CD8-positive, alpha-beta memory T cell (primary cell): ENCODE data around the gene RNF213. TPM values are rescaled to one million over a fixed set of nuclear protein-coding genes. Genes with fewer than 3 reads are reported as not detected.
"Not testable (repeated sequence)": the region's sequence is repeated elsewhere in the genome, so short reads cannot be mapped to it uniquely, and the experiment has no call there.

Experiments
- CTCF ChIA-PET: fragments of 350-600 bp; sonication (Branson Sonifier 250); formaldehyde crosslinking; loops from one replicate; lab custom pipeline; 2021; ENCODE audit warnings: antibody characterized with exemption; lab: Charles Lee
- POLR2A ChIA-PET: fragments of 350-600 bp; sonication (Branson Sonifier 250); formaldehyde crosslinking; loops from one replicate; lab custom pipeline; 2021; ENCODE audit warnings: antibody characterized with exemption; lab: Charles Lee
- DNase-seq, 5 donors: peaks; one replicate each; pipeline versions ENCODE4 v3.0.0 to v3.0.0-alpha.2; 2020 to 2022; ENCODE audit warnings: mixed read lengths in 1 of 5
- H3K27ac ChIP-seq: one replicate; pipeline ENCODE4 v1.7.0; 2013; ENCODE audit warnings: low read depth, mild to moderate bottlenecking, low read length, moderate library complexity
- H3K27me3 ChIP-seq: 2 replicates; pipeline ENCODE4 v1.7.0; 2013; ENCODE audit warnings: low read length, mild to moderate bottlenecking; ENCODE audit not compliant: insufficient read depth, poor library complexity, severe bottlenecking
- H3K36me3 ChIP-seq: 2 replicates; pipeline ENCODE4 v1.7.0; 2013; ENCODE audit warnings: mild to moderate bottlenecking, low read length, moderate library complexity; ENCODE audit not compliant: insufficient read depth
- H3K4me1 ChIP-seq: 2 replicates; pipeline ENCODE4 v1.7.0; 2013; ENCODE audit warnings: mild to moderate bottlenecking, low read length, moderate library complexity; ENCODE audit not compliant: insufficient read depth
- H3K4me3 ChIP-seq: 2 replicates; pipeline ENCODE4 v1.7.0; 2013; ENCODE audit warnings: mild to moderate bottlenecking, low read length
- H3K9me3 ChIP-seq: 2 replicates; pipeline ENCODE4 v1.7.0; 2013; ENCODE audit warnings: mild to moderate bottlenecking, low read length
- H3K27ac Mint-ChIP-seq, 8 donors: one replicate each; pipeline ENCODE4 v1.8.0; 2020 to 2021; ENCODE audit warnings: mixed read lengths in 8 of 8, mild to moderate bottlenecking in 6 of 8, inconsistent platforms in 3 of 8, moderate library complexity in 3 of 8
- H3K27me3 Mint-ChIP-seq, 2 donors: one replicate each; pipeline ENCODE4 v1.8.0; 2020 to 2021; ENCODE audit warnings: mixed read lengths in 2 of 2, mild to moderate bottlenecking in 1 of 2, moderate library complexity in 1 of 2
- H3K36me3 Mint-ChIP-seq, 3 donors: one replicate each; pipeline ENCODE4 v1.8.0; 2020 to 2021; ENCODE audit warnings: mixed read lengths in 3 of 3, inconsistent platforms in 1 of 3, mild to moderate bottlenecking in 1 of 3
- H3K4me1 Mint-ChIP-seq, 3 donors: one replicate each; pipeline ENCODE4 v1.8.0; 2020 to 2021; ENCODE audit warnings: mixed read lengths in 3 of 3, inconsistent platforms in 1 of 3, mild to moderate bottlenecking in 1 of 3
- H3K4me3 Mint-ChIP-seq, 7 donors: one replicate each; pipeline ENCODE4 v1.8.0; 2020 to 2021; ENCODE audit warnings: mixed read lengths in 7 of 7, mild to moderate bottlenecking in 6 of 7, moderate library complexity in 4 of 7, inconsistent platforms in 2 of 7
- H3K9me3 Mint-ChIP-seq, 5 donors: one replicate each; pipeline ENCODE4 v1.8.0; 2020 to 2022; ENCODE audit warnings: mixed read lengths in 5 of 5, mild to moderate bottlenecking in 3 of 5, moderate library complexity in 2 of 5, inconsistent platforms in 1 of 5
- polyA plus RNA-seq: library from polyadenylated mRNA; unstranded; fragments of 300-500 nt; fragmentation: Illumina TruSeq; gene quantifications from one replicate; pipeline ENCODE4 v1.2.3, GENCODE V29; 2021
- total RNA-seq, 2 experiments: library from RNA; stranded (reverse); gene quantifications; one replicate each; pipeline ENCODE4 v1.2.3, GENCODE V29; 2021

Gene RNF213
- total and polyA plus RNA-seq, 3 experiments from 2014 or later, result 75.7 to 185 (median 184) TPM

GRCh38 chr17:80330938-80331337, 70.3 kb downstream of the RNF213 start:
- H3K4me1 ChIP-seq, H3K4me3 Mint-ChIP-seq, H3K27me3 ChIP-seq, H3K4me1 Mint-ChIP-seq, POLR2A ChIA-PET, CTCF ChIA-PET, H3K9me3 ChIP-seq, DNase-seq, H3K9me3 Mint-ChIP-seq, H3K27me3 Mint-ChIP-seq, H3K27ac ChIP-seq, H3K4me3 ChIP-seq: not testable (repeated sequence)
- Mint-ChIP-seq H3K27ac (peak overlapping the region in 3 of 8 donors; percentile 5 to 47 (median 30)), H3K36me3 (peaks cover 18 to 93% (median 51%) of the 10 kb centered on the region in 3 donors)
- H3K36me3 ChIP-seq, result peaks cover 80% of the 10 kb centered on the region

DNA sequence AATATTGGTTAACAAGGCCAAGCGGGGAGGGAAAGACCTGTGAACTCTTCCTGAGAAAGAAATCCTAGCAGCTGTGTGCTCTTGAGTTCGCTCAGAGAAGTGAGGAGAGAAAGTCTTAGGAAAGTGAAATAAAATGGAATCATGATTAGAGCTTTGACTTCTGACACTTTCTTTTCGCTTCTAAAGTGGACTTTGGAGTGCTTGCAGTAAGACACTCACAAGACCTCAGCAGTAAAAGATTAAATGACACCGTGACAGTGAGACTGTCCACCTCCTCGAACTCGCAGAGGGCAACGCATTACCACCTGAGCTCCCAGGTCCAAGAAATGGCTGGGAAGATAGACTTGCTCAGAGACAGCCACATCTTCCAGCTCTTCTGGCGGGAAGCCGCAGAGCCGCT, 71.2 kb downstream of the RNF213 start:
- Mint-ChIP-seq H3K36me3 (peaks cover 18 to 92% (median 44%) of the 10 kb centered on the region in 3 donors), H3K27me3 (no peaks in the 10 kb centered on the region), H3K4me1 (peaks cover 0 to 5% (median 0%) of the 10 kb centered on the region in 3 donors), H3K4me3 (no peak overlapping the region), H3K9me3 (no peaks in the 10 kb centered on the region), H3K27ac (peak overlapping the region in 3 of 8 donors; percentile 28 to 61 (median 29))
- Histone ChIP-seq H3K27ac (no peak overlapping the region), H3K36me3 (peaks cover 79% of the 10 kb centered on the region), H3K9me3 (no peaks in the 10 kb centered on the region), H3K4me3 (no peak overlapping the region), H3K4me1 (no peaks in the 10 kb centered on the region), H3K27me3 (no peaks in the 10 kb centered on the region)
- DNase-seq, result no peak
- POLR2A ChIA-PET, result no interaction called here
- CTCF ChIA-PET, result no interaction called here

GRCh38 chr17:80337195-80337895, 76.7 kb downstream of the RNF213 start:
- no peaks in the 10 kb centered on the region for H3K27me3 Mint-ChIP-seq
- DNase-seq, result no peak
- ChIA-PET POLR2A (no interaction called here), CTCF (interaction anchor here (1.0 to 1.3 kb wide), 2 partner anchors 142 to 145 kb away, joined by 3 to 4 read pairs; no protein-coding TSS in a partner anchor)
- Histone ChIP-seq H3K27ac (no peak overlapping the region), H3K4me3 (no peak overlapping the region), H3K27me3 (no peaks in the 10 kb centered on the region), H3K36me3 (peaks cover 71% of the 10 kb centered on the region), H3K9me3 (no peaks in the 10 kb centered on the region), H3K4me1 (no peaks in the 10 kb centered on the region)
- peaks cover 1 to 5% (median 4%) of the 10 kb centered on the region in 3 donors for H3K4me1 Mint-ChIP-seq
- H3K9me3 Mint-ChIP-seq, result no peaks in the 10 kb centered on the region
- H3K36me3 Mint-ChIP-seq, result peaks cover 13 to 86% (median 27%) of the 10 kb centered on the region in 3 donors
- H3K27ac Mint-ChIP-seq, result peak overlapping the region in 2 of 8 donors; percentile 15 to 63
- no peak overlapping the region for H3K4me3 Mint-ChIP-seq

GRCh38 chr17:80339118-80339517, 78.5 kb downstream of the RNF213 start:
- ChIA-PET POLR2A (no interaction called here), CTCF (no interaction called here)
- H3K4me1 ChIP-seq, result no peaks in the 10 kb centered on the region
- H3K27ac Mint-ChIP-seq, result peak overlapping the region in 1 of 8 donors; percentile 47
- peaks cover 13 to 88% (median 25%) of the 10 kb centered on the region in 3 donors for H3K36me3 Mint-ChIP-seq
- no peak overlapping the region for H3K4me3 ChIP-seq
- H3K27me3 ChIP-seq, result no peaks in the 10 kb centered on the region
- H3K4me3 Mint-ChIP-seq, result no peak overlapping the region
- H3K36me3 ChIP-seq, result peaks cover 71% of the 10 kb centered on the region
- no peak for DNase-seq
- no peaks in the 10 kb centered on the region for H3K9me3 ChIP-seq
- H3K4me1 Mint-ChIP-seq, result peaks cover 1 to 5% (median 4%) of the 10 kb centered on the region in 3 donors
- H3K27me3 Mint-ChIP-seq, result no peaks in the 10 kb centered on the region
- no peaks in the 10 kb centered on the region for H3K9me3 Mint-ChIP-seq
- no peak overlapping the region for H3K27ac ChIP-seq

- Mint-ChIP-seq H3K36me3 (peaks cover 13 to 91% (median 27%) of the 10 kb centered on the region in 3 donors), H3K27ac (peak overlapping the region in 1 of 8 donors; percentile 34), H3K27me3 (no peaks in the 10 kb centered on the region), H3K9me3 (no peaks in the 10 kb centered on the region), H3K4me3 (no peak overlapping the region), H3K4me1 (peaks cover 3 to 5% (median 4%) of the 10 kb centered on the region in 3 donors)
- Histone ChIP-seq H3K27me3 (no peaks in the 10 kb centered on the region), H3K9me3 (no peaks in the 10 kb centered on the region), H3K36me3 (peaks cover 75% of the 10 kb centered on the region), H3K4me1 (no peaks in the 10 kb centered on the region), H3K27ac (no peak overlapping the region), H3K4me3 (no peak overlapping the region)
- POLR2A ChIA-PET, result no interaction called here
- CTCF ChIA-PET, result no interaction called here
- no peak for DNase-seq
These were observed 79.2 kb downstream of the RNF213 start for GRCh38 chr17:80339731-80340456.

DNA sequence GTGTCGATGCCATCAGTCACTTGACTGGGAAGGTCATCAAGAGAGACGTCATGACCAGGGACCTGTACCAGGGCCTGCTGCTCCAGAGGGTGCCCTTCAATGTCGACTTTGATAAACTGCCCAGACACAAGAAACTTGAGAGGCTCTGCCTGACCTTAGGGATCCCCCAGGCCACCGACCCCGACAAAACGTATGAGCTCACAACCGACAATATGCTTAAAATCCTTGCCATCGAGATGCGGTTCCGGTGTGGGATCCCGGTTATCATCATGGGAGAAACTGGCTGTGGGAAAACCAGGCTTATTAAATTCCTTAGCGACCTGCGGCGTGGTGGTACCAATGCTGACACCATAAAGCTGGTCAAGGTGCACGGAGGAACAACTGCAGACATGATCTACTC, 84.7 kb downstream of the RNF213 start:
- no peaks in the 10 kb centered on the region for H3K4me1 ChIP-seq
- H3K36me3 Mint-ChIP-seq, result peaks cover 10 to 94% (median 33%) of the 10 kb centered on the region in 3 donors
- no peaks in the 10 kb centered on the region for H3K27me3 Mint-ChIP-seq
- peak overlapping the region in 1 of 8 donors; percentile 43 for H3K27ac Mint-ChIP-seq
- H3K27ac ChIP-seq, result no peak overlapping the region
- peaks cover 81% of the 10 kb centered on the region for H3K36me3 ChIP-seq
- H3K9me3 ChIP-seq, result no peaks in the 10 kb centered on the region
- H3K27me3 ChIP-seq, result no peaks in the 10 kb centered on the region
- POLR2A ChIA-PET, result no interaction called here
- H3K9me3 Mint-ChIP-seq, result no peaks in the 10 kb centered on the region
- CTCF ChIA-PET, result no interaction called here
- DNase-seq, result no peak
- no peak overlapping the region for H3K4me3 Mint-ChIP-seq
- H3K4me3 ChIP-seq, result no peak overlapping the region
- peaks cover 3 to 6% (median 4%) of the 10 kb centered on the region in 3 donors for H3K4me1 Mint-ChIP-seq

DNA sequence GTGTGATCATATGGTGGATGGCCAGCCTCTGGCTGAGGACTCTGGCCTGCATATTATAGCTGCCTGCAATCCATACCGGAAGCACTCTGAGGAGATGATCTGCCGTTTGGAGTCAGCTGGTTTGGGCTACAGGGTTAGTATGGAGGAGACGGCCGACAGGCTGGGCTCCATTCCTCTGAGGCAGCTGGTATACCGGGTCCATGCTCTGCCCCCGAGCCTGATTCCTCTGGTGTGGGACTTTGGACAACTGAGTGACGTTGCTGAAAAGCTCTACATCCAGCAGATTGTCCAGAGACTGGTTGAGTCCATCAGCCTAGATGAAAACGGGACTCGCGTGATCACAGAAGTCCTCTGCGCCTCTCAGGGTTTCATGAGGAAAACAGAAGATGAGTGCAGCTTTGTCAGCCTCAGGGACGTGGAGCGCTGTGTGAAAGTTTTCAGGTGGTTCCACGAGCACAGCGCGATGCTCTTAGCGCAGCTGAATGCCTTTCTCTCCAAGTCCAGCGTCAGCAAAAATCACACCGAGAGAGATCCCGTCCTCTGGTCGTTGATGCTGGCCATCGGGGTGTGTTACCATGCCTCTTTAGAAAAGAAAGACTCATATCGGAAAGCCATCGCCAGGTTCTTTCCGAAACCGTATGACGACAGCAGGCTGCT, 85.3 kb downstream of the RNF213 start:
- ChIA-PET POLR2A (no interaction called here), CTCF (no interaction called here)
- peak overlapping the region in 1 of 8 donors; percentile 43 for H3K27ac Mint-ChIP-seq
- H3K27ac ChIP-seq, result no peak overlapping the region
- no peak for DNase-seq
- no peaks in the 10 kb centered on the region for H3K9me3 ChIP-seq
- H3K36me3 ChIP-seq, result peaks cover 87% of the 10 kb centered on the region
- peaks cover 13 to 95% (median 33%) of the 10 kb centered on the region in 3 donors for H3K36me3 Mint-ChIP-seq
- H3K4me1 ChIP-seq, result no peaks in the 10 kb centered on the region
- H3K4me3 Mint-ChIP-seq, result no peak overlapping the region
- no peaks in the 10 kb centered on the region for H3K27me3 Mint-ChIP-seq
- H3K9me3 Mint-ChIP-seq, result no peaks in the 10 kb centered on the region
- no peaks in the 10 kb centered on the region for H3K27me3 ChIP-seq
- H3K4me1 Mint-ChIP-seq, result peaks cover 3 to 6% (median 4%) of the 10 kb centered on the region in 3 donors
- H3K4me3 ChIP-seq, result no peak overlapping the region
